ENCODE measurements around the gene EMC10.

Gene EMC10

DNA sequence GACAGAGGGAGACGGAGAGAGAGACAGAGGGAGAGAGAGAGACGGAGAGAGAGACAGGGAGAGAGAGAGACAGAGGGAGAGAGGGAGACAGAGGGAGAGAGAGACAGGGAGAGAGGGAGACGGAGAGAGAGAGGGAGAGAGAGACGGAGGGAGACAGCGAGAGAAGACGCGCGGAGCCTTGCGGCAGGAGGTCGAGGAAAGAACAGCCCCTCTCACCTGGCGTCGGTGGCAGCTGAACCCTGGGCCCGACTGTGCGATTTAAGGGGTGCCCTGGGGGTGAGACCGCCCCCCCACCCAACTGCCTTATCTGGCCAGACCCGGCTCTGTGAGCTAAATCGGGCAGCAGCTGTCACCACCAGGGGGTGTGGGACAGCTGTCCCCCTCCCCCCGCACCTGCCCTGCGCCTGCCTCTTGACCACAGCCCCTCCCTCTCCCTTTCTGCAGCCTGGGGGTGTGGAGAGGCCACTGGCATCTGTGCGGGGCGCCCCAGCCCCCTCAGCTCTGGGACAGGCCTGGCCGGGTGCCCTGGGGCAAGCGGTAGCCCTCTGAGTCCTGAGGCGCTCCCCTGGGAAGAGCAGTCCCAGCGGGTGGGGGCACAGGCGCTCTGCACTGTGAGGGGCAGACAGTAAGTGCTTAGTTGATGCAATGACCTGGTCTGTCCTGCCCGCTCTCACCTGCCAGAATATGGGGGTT, 23.9 kb downstream of the EMC10 start (continued):
- TF ChIP-seq, protein P1, sequence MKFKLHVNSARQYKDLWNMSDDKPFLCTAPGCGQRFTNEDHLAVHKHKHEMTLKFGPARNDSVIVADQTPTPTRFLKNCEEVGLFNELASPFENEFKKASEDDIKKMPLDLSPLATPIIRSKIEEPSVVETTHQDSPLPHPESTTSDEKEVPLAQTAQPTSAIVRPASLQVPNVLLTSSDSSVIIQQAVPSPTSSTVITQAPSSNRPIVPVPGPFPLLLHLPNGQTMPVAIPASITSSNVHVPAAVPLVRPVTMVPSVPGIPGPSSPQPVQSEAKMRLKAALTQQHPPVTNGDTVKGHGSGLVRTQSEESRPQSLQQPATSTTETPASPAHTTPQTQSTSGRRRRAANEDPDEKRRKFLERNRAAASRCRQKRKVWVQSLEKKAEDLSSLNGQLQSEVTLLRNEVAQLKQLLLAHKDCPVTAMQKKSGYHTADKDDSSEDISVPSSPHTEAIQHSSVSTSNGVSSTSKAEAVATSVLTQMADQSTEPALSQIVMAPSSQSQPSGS (tag by site-specific recombination; IDR thresholded peaks at IDR 0.05; ENCODE audit: low read depth), result no peak
- TF ChIP-seq ZNF521 (tag by site-specific recombination; IDR thresholded peaks at IDR 0.05) (no peak), SCRT2 (tag by site-specific recombination; IDR thresholded peaks at IDR 0.05) (no peak), RBAK (tag by site-specific recombination; IDR thresholded peaks at IDR 0.05) (no peak), ZEB2 (tag by site-specific recombination; IDR thresholded peaks at IDR 0.05) (peak; percentile 54; the same call in 1 of the 2 replicates), TCF7L2 (IDR thresholded peaks at IDR 0.05; ENCODE audit: borderline replicate concordance, low read depth, low read length) (no peak), GFI1B (tag by site-specific recombination; IDR thresholded peaks at IDR 0.05) (no peak), ZNF2 (tag by site-specific recombination; IDR thresholded peaks at IDR 0.05) (no peak), OVOL3 (tag by site-specific recombination; IDR thresholded peaks at IDR 0.05) (no peak), ZNF621 (tag by site-specific recombination; IDR thresholded peaks at IDR 0.05) (no peak), YY2 (tag by site-specific recombination; IDR thresholded peaks at IDR 0.05) (no peak), ZSCAN16 (tag by site-specific recombination; IDR thresholded peaks at IDR 0.05) (no peak), ZNF423 (tag by site-specific recombination; IDR thresholded peaks at IDR 0.05) (peak; percentile 81; the same call in 1 of the 2 replicates)
- TF ChIP-seq, protein P2, sequence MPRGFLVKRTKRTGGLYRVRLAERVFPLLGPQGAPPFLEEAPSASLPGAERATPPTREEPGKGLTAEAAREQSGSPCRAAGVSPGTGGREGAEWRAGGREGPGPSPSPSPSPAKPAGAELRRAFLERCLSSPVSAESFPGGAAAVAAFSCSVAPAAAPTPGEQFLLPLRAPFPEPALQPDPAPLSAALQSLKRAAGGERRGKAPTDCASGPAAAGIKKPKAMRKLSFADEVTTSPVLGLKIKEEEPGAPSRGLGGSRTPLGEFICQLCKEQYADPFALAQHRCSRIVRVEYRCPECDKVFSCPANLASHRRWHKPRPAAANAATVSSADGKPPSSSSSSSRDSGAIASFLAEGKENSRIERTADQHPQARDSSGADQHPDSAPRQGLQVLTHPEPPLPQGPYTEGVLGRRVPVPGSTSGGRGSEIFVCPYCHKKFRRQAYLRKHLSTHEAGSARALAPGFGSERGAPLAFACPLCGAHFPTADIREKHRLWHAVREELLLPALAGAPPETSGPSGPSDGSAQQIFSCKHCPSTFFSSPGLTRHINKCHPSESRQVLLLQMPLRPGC (tag by site-specific recombination; IDR thresholded peaks at IDR 0.05), result no peak
- TF ChIP-seq, protein P3, sequence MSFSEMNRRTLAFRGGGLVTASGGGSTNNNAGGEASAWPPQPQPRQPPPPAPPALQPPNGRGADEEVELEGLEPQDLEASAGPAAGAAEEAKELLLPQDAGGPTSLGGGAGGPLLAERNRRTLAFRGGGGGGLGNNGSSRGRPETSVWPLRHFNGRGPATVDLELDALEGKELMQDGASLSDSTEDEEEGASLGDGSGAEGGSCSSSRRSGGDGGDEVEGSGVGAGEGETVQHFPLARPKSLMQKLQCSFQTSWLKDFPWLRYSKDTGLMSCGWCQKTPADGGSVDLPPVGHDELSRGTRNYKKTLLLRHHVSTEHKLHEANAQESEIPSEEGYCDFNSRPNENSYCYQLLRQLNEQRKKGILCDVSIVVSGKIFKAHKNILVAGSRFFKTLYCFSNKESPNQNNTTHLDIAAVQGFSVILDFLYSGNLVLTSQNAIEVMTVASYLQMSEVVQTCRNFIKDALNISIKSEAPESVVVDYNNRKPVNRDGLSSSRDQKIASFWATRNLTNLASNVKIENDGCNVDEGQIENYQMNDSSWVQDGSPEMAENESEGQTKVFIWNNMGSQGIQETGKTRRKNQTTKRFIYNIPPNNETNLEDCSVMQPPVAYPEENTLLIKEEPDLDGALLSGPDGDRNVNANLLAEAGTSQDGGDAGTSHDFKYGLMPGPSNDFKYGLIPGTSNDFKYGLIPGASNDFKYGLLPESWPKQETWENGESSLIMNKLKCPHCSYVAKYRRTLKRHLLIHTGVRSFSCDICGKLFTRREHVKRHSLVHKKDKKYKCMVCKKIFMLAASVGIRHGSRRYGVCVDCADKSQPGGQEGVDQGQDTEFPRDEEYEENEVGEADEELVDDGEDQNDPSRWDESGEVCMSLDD (tag by site-specific recombination; IDR thresholded peaks at IDR 0.05), result peak; percentile 69

GRCh38 chr19:50500753-50501151, 24.4 kb downstream of the EMC10 start:
- TF ChIP-seq ZBTB1 (tag by site-specific recombination; IDR thresholded peaks at IDR 0.05) (no peak), ZNF514 (tag by site-specific recombination; IDR thresholded peaks at IDR 0.05) (no peak), KLF16 (tag by site-specific recombination; IDR thresholded peaks at IDR 0.05) (no peak), ZNF311 (tag by site-specific recombination; IDR thresholded peaks at IDR 0.05; ENCODE audit: borderline replicate concordance) (no peak), SP7 (tag by site-specific recombination; IDR thresholded peaks at IDR 0.05) (no peak), ZNF202 (tag by site-specific recombination; IDR thresholded peaks at IDR 0.05; ENCODE audit: borderline replicate concordance) (no peak), PBX3 (CRISPR knock-in tag; IDR thresholded peaks at IDR 0.05) (no peak), ZNF747 (tag by site-specific recombination; IDR thresholded peaks at IDR 0.05) (no peak), ZNF544 (tag by site-specific recombination; IDR thresholded peaks at IDR 0.05) (no peak), SALL2 (tag by site-specific recombination; IDR thresholded peaks at IDR 0.05; ENCODE audit: borderline replicate concordance) (no peak), ZBTB20 (tag by site-specific recombination; IDR thresholded peaks at IDR 0.05) (no peak)
- Histone ChIP-seq H3K36me3 (ENCODE audit: control insufficient read depth in 2 of 2, insufficient read depth in 1 of 2, low read length in 2 of 2) (no peaks in the 10 kb centered on the region; a peak in 1 of 3 replicates), H3K4me3 (ENCODE audit: low read depth, low read length) (no peak overlapping the region), H3K9me3 (ENCODE audit: control insufficient read depth, insufficient read depth, low read depth, low read length) (no peaks in the 10 kb centered on the region), H3K27ac (ENCODE audit: extremely low read depth, low read depth, low read length) (no peak overlapping the region), H3K4me1 (ENCODE audit: control insufficient read depth, insufficient read depth, low read length) (peaks cover 7% of the 10 kb centered on the region)
- ChIA-PET POLR2A (interaction anchor here (0.7 to 1.0 kb wide), 2 partner anchors 10 kb away, joined by 3 to 4 read pairs; partner anchors contain the start of gene JOSD2), CTCF (interaction anchor here (0.5 to 2.3 kb wide), 4 partner anchors 14 to 65 kb away, joined by 3 to 8 read pairs (median 5); no protein-coding TSS in a partner anchor)

All from HEK293 (cell line).